AG20443 (cell line): ENCODE results near the gene PPP1R9B.

ENCODE experiments used
- DNase-seq: peaks from one replicate; pipeline ENCODE4 v3.0.0; 2012; ENCODE audit warnings: low spot score, mixed read lengths

The PPP1R9B gene

DNA sequence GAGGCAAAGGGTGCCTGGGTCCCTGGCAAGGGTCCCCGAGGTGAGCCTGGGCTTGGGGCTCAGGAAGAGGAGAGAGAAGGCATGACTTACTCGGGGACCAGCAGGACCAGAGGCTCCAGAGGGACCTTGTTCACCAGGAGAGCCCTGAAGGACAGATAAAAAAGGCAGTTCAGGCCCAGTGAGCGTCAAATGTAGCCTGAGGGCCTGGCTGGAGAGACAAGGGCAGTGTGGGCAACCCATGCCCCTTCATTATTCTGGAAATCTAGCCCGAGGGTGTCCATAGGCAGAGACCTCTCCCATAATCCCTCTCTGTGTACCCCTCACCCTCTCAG lies 36.9 kb upstream of the PPP1R9B start:
- no peak for DNase-seq

DNA sequence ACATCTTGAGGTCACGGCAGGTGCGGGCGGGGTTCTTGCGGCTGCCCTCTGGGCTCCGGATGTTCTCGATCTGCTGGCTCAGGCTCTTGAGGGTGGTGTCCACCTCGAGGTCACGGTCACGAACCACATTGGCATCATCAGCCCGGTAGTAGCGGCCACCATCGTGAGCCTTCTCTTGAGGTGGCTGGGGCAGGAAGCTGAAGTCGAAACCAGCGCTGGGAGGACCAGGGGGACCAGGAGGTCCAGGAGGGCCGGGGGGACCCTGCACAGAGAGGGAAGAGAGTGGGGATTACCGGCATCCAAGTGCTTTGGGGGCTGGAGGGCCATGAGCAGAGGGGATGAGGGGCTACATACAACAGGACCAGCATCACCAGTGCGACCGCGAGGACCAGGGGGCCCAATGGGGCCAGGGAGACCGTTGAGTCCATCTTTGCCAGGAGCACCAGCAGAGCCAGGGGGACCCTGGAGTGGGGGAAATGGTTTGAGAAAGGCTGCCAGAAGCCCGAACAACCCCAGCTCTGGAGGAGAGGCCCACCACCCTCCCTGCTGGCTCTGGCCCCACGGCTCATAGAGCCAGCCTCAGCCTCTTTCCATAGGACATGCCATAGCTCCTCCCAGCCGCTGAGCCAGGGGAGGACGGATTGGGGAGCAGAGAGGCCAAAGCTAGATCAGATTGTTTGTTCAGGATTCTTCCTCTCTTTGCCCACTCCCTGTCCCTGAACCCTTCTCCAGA lies 36.4 kb upstream of the PPP1R9B start:
- peak; percentile 52 for DNase-seq

DNA sequence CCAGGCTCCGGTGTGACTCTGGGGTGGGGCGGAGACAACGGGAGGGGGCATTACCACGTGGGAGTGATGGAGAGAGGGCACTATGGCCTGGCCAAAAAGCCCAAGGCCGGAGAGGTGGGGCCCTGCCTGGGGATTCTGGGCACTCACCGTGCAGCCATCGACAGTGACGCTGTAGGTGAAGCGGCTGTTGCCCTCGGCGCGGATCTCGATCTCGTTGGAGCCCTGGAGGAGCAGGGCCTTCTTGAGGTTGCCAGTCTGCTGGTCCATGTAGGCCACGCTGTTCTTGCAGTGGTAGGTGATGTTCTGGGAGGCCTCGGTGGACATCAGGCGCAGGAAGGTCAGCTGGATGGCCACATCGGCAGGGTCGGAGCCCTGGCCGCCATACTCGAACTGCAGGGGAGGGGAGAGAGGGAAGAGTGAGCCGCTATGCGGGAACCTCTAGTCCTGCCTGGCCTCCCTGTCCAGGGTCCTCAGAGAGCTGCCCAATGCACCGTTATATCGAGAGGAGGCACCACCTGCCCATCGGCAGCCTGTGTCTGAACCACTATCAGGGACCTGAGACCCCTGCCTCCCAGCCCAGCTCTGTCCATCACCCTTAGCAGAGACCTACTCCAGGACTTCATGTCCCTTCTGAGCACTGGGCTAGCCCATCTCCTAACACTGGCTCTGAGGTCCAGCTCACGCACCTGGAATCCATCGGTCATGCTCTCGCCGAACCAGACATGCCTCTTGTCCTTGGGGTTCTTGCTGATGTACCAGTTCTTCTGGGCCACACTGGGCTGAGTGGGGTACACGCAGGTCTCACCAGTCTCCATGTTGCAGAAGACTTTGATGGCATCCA lies 35.4 kb upstream of the PPP1R9B start:
- no peak for DNase-seq

DNA sequence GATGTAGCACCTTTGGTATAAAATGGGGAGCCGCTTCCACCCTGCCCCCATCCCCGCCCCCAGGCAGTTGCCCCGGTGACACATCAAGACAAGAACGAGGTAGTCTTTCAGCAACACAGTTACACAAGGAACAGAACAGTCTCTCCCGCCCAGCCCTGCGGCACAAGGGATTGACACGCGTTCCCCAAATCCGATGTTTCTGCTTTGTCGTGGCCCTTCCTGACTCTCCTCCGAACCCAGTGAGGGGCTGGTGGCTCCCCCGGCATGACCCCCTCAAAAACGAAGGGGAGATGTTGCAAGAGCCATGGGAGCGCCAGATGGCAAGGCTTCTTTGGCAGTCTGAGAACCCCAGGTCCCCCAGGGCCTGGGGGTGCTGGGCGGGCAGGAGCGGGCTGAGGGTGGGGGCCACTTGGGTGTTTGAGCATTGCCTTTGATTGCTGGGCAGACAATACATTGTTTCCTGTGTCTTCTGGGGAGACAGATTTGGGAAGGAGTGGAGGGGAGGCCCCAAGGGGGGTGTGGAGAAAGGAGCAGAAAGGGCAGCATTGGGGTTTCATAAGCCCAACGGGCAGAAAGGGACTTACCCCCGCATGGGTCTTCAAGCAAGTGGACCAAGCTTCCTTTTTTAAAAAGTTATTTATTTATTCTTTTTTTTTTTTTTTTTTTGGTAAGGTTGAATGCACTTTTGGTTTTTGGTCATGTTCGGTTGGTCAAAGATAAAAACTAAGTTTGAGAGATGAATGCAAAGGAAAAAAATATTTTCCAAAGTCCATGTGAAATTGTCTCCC lies 34.3 kb upstream of the PPP1R9B start:
- DNase-seq, result no peak

DNA sequence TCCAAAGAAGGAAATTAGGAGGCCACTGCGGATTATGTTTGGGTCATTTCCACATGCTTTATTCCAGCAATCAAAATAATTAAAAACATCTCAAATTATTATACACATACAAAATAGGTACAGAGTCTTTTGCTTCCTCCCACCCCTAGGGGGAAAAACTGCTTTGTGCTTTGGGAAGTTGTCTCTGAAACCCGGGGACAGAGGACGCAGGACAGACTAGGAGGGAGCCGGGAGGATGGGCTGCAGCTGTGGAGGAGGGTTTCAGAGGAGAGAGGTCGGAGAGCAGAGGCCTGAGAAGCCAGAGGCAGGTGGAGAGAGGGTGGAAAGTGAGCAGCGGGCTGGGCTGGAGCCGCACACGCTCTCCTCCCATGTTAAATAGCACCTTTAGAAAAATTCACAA lies 33.6 kb upstream of the PPP1R9B start:
- DNase-seq, result no peak

DNA sequence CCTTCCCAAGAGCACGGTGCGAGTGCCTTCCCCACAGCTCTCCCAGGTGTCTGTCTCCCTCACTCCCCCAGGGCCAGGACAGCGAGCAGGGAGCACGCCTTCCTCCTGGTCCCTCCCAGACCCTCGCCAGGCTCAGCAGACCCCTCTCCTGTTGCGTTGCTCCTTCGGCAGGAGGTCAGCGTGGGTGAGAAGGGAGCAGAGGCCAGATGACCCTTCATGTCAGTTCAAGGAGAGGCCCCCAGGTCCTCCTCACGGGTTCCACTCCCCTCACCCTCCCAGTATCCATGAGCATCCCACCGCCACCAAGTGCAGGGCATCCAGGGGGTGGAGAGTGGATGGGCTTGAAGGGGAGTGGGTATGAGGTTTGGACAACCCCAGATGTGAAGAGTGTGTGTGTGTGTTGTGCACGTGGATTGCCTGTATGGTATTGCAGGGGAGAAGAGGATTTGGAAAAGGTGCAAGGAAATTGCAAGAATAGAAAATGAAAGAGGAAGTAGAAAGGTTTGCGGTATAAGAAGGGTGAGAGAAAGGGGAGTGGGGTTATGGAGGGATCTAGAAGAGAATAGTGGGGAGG lies 33.0 kb upstream of the PPP1R9B start:
- DNase-seq, result no peak

DNA sequence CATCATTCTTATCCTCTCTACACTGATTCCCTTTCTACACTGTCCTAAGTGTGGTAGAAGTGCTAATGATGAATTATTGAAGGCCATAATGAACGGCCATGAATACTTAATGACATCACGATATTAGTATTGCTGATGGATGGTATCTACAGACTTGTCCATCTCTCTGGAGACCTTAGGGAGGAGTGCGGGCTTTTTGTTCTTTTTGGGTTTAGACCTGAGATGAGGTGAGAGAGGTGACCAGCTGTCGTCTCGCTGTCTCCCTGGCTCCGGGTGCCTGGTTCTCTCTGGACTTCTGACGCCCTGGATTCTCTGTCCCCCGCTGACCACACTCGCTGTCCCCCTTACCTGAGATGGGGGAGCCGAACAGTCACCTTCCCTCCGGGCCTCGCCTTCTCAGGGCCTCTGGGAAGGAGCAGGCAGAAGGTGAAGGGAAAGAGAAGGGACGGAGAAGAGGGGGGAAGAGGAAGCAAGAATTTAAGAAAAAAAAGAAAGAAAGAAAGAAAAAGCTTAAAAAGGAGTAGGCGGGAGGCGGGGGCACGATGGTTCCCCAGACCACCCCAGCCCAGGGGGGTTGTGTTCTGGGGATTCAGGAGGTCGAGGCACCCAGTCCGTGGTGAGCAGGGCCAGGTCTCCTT lies 32.4 kb upstream of the PPP1R9B start:
- no peak for DNase-seq

DNA sequence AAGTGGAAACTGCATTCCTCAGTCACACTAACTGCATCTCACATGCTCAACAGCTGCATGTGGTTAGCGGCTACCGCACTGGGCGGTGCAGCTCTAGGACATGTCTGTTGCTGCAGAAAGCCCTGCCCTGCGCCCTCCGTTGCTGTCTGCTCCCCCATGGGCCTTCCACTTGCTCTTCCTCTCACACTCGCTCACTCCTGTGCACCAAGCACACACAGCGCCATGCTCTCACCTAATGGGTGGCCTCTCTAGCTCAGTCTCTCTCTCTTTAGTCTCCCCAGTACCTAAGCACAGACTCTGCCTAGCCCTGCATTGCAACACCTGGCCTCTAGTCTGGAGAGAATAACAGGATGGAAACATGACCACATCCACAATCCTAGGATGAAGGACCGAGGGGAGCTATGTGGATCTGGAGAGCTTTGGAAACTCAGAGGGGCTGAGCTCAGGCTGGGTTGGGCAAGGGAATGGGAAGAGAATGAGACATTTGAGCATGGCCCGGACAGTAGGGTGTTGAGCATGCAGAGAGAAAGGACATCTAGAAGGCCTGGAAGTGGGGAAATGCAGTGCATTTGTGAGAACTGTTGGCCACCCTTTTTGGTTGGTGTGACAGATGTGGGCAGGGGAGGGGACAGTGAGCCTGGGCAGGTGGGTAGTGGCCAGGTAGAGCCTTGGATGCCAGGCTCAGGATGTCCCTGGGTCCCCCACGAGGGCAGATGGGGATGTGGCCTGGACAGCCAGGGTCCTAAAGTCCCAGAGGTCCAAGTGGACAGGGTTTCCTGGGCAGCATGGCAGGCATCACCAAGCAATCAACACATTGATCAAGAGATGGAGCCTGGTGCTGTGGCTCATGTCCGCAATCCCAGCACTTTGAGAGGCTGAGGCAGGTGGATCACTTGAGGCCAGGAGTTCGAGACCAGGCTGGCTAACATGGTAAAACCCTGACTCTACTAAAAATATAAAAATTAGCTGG lies 31.4 kb upstream of the PPP1R9B start:
- DNase-seq, result no peak

DNA sequence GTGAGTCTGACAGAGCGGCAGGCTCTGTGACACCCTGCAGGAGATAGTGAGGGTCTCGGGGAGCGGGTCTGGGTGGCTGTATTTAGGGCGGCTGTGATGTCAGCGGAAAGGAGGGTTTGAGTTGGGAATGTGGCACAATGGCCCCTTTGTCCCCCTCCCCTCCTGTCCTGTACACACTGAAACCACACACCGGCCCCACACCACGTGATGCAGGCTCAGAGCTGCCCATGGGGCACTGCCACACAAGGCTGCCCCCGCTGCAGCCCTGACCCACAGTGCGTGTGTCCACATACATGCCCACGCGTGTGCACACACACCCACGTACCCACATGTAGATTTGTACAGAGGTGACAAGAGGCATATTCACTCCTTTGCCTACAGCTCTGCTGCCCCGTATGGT lies 30.7 kb upstream of the PPP1R9B start:
- DNase-seq, result no peak

DNA sequence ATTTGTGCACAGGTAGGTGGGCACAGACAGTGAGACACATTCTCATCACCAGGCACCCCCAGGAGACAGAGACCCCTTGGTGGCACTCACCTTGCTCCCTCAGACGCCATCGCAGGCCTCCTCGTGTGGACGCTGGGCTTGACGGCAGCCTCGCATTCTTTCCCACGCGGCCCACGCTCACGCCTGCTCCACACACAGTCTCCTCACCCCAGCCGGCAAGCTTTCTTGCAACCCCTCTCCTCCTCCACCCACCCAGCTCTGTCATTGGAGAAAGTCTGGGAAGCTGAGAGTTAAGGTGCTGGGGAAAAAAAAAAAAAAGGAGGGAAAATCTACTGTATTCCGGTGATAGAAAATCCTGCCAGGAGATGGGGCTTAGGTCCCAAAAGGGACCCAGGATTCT lies 30.1 kb upstream of the PPP1R9B start:
- DNase-seq, result no peak

DNA sequence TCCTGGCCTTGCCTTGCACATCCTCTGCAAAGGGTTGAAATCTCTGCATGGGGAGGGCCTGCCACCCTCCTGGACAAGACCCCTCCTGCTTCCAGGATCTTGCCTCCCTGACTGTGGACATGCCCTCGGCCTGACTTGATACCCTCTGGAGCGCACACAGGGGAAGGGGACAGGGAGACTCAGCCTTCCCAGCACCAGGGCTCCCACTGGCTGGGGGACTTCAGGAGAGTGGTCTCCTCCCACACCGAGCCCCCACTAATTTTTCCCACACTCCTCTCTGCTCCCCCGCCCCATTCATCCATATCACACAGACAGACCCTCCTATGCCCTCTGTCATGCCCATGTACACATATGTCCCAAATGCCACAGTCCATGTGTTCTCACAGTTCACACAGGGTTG lies 29.6 kb upstream of the PPP1R9B start:
- DNase-seq, result no peak

DNA sequence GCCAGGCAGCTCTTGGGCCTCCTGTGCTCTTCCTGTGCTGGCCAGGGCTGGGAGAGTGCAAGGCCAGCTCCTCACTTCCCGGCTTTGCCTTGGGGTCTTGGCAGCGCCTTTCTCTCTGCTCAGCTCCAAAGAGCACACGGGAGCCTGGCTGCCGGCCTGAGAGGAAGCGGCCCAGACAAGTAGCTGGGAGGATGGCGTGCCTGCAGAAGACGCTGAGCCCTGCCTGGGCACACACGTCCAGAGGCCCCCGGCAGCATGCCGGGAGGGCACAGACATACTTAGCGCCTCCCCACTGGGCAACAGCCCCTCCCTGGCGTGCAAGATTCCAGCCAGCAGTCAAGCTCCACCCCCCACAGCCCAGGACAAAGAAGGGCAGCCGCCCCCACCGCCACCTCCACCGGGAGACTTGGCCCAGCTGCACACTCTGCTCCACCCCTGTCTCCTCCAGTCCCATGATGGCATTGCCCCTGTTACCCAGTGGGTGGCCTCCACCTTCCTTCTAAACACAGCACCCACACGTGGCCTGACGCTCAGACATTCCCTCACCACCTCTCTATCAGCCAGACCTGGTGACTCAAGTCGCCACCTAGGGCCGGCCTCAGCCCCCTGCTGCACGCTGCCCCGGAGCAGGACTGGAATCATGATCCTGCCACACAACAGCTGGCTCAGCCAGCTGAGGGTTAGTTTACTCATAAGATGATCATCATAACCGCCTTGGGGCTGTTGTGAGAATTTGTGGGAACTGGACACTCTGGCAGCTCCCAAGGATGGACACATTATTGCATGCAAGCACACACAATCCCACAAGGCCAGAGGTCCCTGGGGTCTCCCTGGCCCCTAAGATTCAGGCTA lies 27.7 kb upstream of the PPP1R9B start:
- peak; percentile 85 for DNase-seq

DNA sequence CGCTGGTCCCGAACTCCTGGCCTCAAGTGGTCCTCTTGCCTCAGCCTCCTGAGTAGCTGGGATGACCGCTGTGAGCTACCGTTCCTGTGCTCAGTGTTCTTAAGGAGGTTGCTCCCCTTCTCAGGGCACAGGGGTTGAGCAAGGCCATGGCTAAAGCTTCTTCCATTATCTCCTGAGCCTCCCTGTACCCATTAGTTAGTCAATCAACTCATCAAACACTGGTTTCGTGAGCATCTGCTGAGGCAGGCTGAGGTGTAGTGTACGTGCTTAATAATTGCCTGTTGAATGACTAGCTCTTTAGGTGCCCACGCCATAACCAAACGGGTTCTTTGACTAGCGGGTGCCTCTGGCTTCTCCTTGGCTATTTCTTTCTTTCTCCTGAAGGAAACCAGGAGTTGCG lies 27.0 kb upstream of the PPP1R9B start:
- DNase-seq, result no peak

DNA sequence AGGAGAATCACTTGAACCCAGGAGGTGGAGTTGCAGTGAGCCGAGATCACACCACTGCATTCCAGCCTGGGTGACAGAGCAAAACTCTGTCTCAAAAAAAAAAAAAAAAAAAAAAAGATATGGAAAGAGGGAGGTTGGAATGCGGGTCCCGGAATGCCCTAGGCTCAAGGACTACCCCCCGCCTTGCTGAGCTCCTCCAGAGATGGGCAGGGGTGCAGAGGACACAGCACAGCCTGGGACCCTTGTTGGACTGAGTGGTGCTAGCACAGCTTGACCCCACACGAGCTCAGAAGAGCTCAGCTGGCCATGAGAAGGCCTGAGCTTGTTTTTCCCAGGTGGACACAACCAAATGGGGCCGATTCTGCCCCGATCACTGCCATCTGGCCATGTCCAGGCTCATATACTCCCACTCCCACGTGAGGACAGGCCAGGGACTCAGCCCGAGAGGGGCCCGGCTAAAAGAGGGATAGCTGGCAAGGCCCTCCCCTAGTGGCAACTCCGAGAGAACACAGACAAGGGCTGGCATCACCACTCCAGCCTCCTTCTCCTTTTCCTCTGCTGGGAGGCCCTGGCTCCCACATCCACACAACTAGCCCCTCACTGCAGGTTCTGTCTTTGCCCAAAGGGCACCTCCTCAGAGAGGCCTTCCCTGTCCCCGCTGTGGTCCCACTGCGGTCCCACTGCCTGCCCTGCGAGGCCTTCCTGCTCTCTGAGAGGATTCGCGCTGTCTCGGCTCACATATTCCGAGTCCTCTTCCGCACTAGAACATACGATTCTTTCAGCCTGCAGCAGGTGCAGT lies 26.3 kb upstream of the PPP1R9B start:
- DNase-seq, result no peak

DNA sequence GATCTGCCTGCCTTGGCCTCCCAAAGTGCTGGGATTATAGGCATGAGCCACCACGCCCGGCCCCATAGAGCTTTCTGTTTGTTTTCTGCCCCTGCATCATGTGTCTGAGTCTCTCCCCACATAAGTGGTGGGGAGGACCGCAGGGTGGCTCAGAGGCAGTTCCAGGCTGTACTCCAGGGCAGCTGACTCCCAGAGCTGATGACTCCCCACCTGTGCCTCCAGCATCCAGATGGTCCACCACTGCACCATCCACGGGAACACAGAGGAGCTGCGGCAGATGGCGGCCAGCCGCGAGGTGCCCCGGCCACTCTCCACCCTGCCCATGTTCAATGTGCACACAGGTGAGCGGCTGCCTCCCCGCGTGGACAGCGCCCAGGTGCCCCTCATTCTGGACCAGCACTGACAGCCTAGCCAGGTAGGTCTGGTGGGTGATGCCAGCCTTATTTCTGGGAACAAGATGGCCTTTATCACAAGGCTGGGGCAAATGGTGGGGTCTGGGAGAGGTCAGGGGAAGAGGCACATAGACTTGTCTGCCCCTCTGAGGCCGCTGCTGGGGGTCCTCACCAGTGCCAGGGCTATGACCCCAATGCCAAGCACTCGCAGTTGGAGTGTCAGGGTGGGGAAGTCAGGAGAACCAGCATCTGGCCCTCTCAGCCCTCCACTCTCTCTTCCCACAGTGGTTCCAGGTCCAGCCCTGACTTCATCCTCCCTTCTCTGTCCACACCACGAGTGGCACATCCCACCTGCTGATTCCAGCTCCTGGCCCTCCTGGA lies 24.7 kb upstream of the PPP1R9B start:
- no peak for DNase-seq

DNA sequence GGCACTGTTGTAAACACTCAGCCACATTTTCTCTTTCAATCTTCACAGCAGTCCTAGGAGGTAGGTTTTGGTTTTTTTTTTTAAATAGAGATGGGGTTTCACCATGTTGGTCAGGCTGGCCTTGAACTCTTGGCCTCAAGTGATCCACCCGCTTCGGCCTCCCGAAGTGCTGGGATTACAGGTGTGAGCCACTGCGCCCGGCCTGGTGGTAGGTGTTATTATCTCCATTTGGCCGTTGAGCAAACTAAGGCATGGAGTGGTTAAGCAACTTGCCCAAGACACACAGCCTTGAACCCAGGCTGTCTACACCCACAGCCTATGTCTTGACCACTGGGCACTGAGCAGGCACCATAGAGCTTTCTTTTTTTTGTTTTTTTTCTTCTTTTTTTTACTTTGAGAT lies 24.0 kb upstream of the PPP1R9B start:
- DNase-seq, result no peak

DNA sequence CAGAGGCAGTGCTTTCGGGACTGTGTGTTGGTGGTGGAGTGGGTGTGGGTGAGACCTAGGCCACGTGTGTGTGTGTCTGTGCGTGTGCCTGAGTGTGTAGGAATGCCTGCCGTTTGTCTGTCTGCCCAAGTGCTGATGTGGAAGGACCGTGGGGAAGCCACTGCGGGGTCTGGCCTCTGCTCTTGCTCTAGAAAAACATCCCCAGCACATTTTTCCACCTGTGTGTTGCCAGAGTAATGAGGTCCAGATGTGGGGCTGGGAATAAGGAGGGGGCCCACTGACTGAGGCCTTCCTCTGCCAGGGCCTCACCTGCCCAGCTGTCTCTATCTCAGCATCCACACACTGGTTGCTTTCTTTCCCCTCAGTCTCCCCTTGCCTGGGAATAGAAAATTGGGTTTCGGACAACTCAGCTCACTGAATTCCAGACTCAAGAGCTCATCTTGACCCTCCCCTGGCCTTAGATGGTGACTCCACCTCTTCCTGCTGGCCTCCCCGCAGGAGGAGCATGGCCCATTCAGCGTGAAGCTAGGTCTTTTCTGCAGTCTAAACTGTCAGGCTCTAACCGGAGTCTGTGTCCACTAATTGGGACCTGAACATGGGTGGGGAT lies 23.0 kb upstream of the PPP1R9B start:
- peak; percentile 89 for DNase-seq

DNA sequence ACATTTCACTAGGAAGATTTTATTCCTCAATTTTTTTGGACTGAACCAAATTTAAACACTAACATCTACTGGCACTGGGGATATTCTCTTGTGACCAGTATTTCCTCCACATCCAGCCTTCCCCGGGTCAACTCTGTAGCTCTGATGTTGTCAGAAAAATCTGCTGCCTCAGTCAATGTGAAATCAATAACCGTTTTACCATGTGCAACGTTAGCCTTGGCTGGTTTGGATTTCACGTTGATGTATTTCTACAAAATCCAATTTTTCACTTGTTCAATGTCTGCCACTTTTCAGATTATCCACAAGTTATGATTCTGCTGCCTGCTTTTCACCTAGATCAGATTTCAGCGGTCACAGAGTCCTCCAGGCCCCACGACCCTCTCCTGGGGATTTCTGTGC lies 22.5 kb upstream of the PPP1R9B start:
- no peak for DNase-seq
